Body of pancreas (tissue), 4 donors: ENCODE data around the gene P4HB. TPM values are rescaled to one million over a fixed set of nuclear protein-coding genes. Genes with fewer than 3 reads are reported as not detected.
A peak's percentile ranks its signal among the peaks of the same experiment; 100 is the strongest.

Experiments
- ATAC-seq: fragments of 150-250 bp; one replicate; pipeline ENCODE4 v1.9.1; 2016
- DNase-seq, 4 donors: peaks; one replicate each; pipeline ENCODE4 v3.0.0-alpha.2; 2019
- H3K27ac ChIP-seq, 4 donors: fragments of 200-600 bp; sonication (generic); 1 replicate in 3 of 4; 2 replicates in 1 of 4; pipeline versions ENCODE4 v1.5.1 to v1.6.1; 2016 to 2019; ENCODE audit warnings: mild to moderate bottlenecking in 1 of 4, mixed read lengths in 1 of 4, moderate library complexity in 1 of 4
- H3K27me3 ChIP-seq, 2 donors: fragments of 200-600 bp; sonication (generic); one replicate each; pipeline ENCODE4 v1.6.0; 2016; ENCODE audit warnings: mild to moderate bottlenecking in 1 of 2
- H3K36me3 ChIP-seq, 2 donors: fragments of 200-600 bp; sonication (generic); replicated peaks in 1 of 2; 2 replicates each; pipeline ENCODE4 v1.5.1; 2016; ENCODE audit warnings: low read depth in 2 of 2; ENCODE audit not compliant: insufficient read depth in 1 of 2
- H3K4me1 ChIP-seq: fragments of 200-600 bp; sonication (generic); one replicate; pipeline ENCODE4 v1.6.0; 2016
- H3K4me3 ChIP-seq, 2 donors: fragments of 200-600 bp; sonication (generic); 1 replicate in 1 of 2; 2 replicates in 1 of 2; pipeline ENCODE4 v1.5.1; 2016 to 2019
- H3K9me3 ChIP-seq, 3 donors: fragments of 200-600 bp; sonication (generic); 1 replicate in 2 of 3; 2 replicates in 1 of 3; pipeline ENCODE4 v1.5.1; 2016
- CTCF ChIP-seq, 7 experiments: fragments of 450-650 bp in 4 of 7; fragments of 200-600 bp in 3 of 7; sonication (generic) in 3 of 7; IDR thresholded peaks; one replicate each; pipeline ENCODE4 v1.5.1; 2016 to 2019; ENCODE audit warnings: antibody characterized with exemption in 7 of 7
- POLR2A ChIP-seq, 3 donors: fragments of 450-650 bp; IDR thresholded peaks; one replicate each; pipeline ENCODE4 v1.6.1; 2016; ENCODE audit warnings: antibody characterized with exemption in 3 of 3, mild to moderate bottlenecking in 2 of 3
- WGBS, 2 donors: methylation state at CpG; one replicate each; pipeline ENCODE4 v1.1.5; 2017; 5-methylcytosine and 5-hydroxymethylcytosine counted together
- intact Hi-C: fragments of 100-400 bp; cut with DNase I; formaldehyde crosslinking; loops from one replicate; pipeline ENCODE4 v1.15.1; 2023
- total RNA-seq, 2 donors: library from RNA; depleted of rRNA; stranded (reverse); fragments of >200 nt; gene quantifications; one replicate each; pipeline ENCODE4 v1.1.0, GENCODE V29; 2016

P4HB gene
- total RNA-seq, 2 donors from 2014 or later, result 1,462 to 4,394 TPM

DNA sequence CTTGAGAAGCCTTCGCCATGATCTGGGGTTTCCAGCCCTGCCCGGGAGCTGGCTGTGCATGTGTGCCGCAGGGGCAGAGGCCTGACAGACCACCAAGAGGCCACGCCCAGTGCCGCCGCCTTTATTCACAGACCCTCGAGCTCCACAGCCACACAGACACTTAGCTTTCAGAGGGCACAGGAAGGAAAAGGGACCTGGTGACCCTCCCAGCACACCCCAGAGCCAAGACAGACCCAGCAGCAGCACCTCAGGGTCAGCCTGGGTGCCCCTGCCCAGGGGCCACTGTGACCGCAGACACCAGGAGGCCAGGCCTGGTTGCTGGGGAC lies 38.1 kb downstream of the P4HB start:
- TF ChIP-seq POLR2A (IDR thresholded peaks at IDR 0.05) (no peak), CTCF (IDR thresholded peaks at IDR 0.05) (no peak)
- WGBS, 2 donors, result 90% methylated on average over 8 of the region's 8 CpGs; no CpG with 5 or more reads in 1 of the 2 donors
- Histone ChIP-seq H3K4me1 (peaks cover 26% of the 10 kb centered on the region), H3K27ac (peak overlapping the region; percentile 89 to 94 (median 93)), H3K36me3 (no peaks in the 10 kb centered on the region), H3K9me3 (no peaks in the 10 kb centered on the region), H3K4me3 (no peak overlapping the region), H3K27me3 (no peaks in the 10 kb centered on the region)
- intact Hi-C loops, result no loop called here
- DNase-seq, result no peak
- ATAC-seq, result no peak

DNA sequence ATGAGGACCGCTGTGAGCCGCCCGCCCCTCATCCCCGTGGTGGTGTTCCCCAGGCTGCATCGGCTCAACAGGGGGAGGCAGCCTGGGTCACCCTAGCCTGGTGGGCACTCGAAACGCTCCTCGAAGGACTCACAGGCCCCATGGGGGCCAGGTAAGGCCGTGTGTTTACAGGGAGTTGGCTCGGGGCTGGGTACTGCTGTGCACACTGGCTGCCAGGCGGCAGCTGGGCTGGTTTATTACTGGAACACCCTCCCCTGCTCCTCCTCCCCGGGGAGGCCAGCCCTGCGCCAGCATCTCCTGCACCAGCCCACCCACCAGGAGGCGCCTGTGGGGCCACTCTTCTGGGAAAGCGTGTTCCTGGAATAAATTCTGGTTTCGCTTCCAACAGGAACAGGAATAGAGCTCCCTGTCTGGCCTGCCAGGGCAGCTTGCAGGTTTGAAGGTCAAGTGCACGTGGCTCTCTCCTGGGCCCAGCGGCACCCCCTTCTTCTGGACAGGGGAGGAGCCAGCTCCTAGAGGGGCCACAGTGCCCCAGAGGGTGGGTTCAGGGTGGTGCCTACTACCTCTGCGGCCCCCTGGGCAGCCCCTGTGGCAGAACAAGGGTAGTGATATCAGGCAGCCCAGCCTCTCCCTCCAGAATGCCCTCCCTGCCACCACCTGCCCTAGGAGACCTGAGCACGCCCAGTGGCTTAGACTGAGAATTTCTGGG lies 38.6 kb downstream of the P4HB start:
- intact Hi-C loops, result no loop called here
- no peak overlapping the region for H3K4me3 ChIP-seq
- peak; percentile 95 for ATAC-seq
- H3K36me3 ChIP-seq, result no peaks in the 10 kb centered on the region
- H3K27ac ChIP-seq, result peak overlapping the region; percentile 89 to 94 (median 93)
- no peaks in the 10 kb centered on the region for H3K9me3 ChIP-seq
- WGBS, 2 donors, result 8 to 24% methylated on average over 6 to 20 of the region's 20 CpGs
- peak; percentile 96 to 97 (median 96) for DNase-seq
- TF ChIP-seq CTCF (IDR thresholded peaks at IDR 0.05), result peak; percentile 74 to 98 (median 96)
- TF ChIP-seq POLR2A (IDR thresholded peaks at IDR 0.05), result peak in 2 of 3 donors; percentile 20 to 29
- H3K27me3 ChIP-seq, result no peaks in the 10 kb centered on the region
- H3K4me1 ChIP-seq, result peaks cover 26% of the 10 kb centered on the region

- no peaks in the 10 kb centered on the region for H3K27me3 ChIP-seq
- no peaks in the 10 kb centered on the region for H3K9me3 ChIP-seq
- peak overlapping the region; percentile 89 to 94 (median 93) for H3K27ac ChIP-seq
- peaks cover 26% of the 10 kb centered on the region for H3K4me1 ChIP-seq
- DNase-seq (peak in 3 of 4 donors; percentile 19 to 43 (median 24)), ATAC-seq (peak; percentile 14)
- WGBS, 2 donors, result 71% methylated on average over 2 to 7 of the region's 8 CpGs
- TF ChIP-seq POLR2A (IDR thresholded peaks at IDR 0.05) (no peak), CTCF (IDR thresholded peaks at IDR 0.05) (no peak)
- intact Hi-C loops, result no loop called here
- H3K4me3 ChIP-seq, result no peak overlapping the region
- no peaks in the 10 kb centered on the region for H3K36me3 ChIP-seq
These were observed 39.2 kb downstream of the P4HB start for GRCh38 chr17:81821147-81821546.

- WGBS, 2 donors, result 29 to 43% methylated on average over 5 to 6 of the region's 13 CpGs
- Histone ChIP-seq H3K27me3 (no peaks in the 10 kb centered on the region), H3K4me1 (peaks cover 37% of the 10 kb centered on the region), H3K27ac (no peak overlapping the region), H3K4me3 (no peak overlapping the region), H3K9me3 (no peaks in the 10 kb centered on the region), H3K36me3 (no peaks in the 10 kb centered on the region)
- ATAC-seq (no peak), DNase-seq (no peak)
- intact Hi-C loops, result no loop called here
- TF ChIP-seq CTCF (IDR thresholded peaks at IDR 0.05) (no peak), POLR2A (IDR thresholded peaks at IDR 0.05) (no peak)
These were observed 40.6 kb downstream of the P4HB start for GRCh38 chr17:81819708-81820107.

DNA sequence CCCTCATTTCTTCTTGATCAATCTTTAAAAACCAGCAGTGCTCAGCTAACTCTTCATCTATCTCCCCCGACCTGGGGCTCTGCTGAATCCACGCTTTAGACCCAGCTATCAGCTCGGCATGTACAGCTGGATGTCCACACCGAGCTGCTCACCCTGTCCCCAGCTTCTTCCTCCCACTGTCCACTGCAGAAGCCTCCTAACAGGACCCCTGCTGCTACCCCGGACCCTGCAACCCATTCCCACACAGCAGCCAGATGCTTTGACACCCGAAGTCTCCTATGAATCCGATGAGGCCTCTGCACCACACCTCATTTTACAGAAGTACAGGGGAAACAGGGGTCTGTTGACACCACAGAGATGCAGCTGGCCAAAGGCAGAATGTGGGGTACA lies 42.6 kb downstream of the P4HB start:
- Histone ChIP-seq H3K36me3 (no peaks in the 10 kb centered on the region), H3K27ac (no peak overlapping the region), H3K4me1 (peaks cover 32% of the 10 kb centered on the region), H3K9me3 (no peaks in the 10 kb centered on the region), H3K27me3 (no peaks in the 10 kb centered on the region), H3K4me3 (no peak overlapping the region)
- no peak for DNase-seq
- TF ChIP-seq CTCF (IDR thresholded peaks at IDR 0.05) (no peak), POLR2A (IDR thresholded peaks at IDR 0.05) (no peak)
- intact Hi-C loops, result no loop called here
- no peak for ATAC-seq
- WGBS, 2 donors, result 49 to 60% methylated on average over 7 of the region's 7 CpGs
